HFFc6 (cell line): ENCODE measurements around the gene PIK3R3. TPM values are rescaled to one million over a fixed set of nuclear protein-coding genes. Genes with fewer than 3 reads are reported as not detected.

Experiments used
- DNase-seq: peaks from one replicate; pipeline ENCODE4 v3.0.0-alpha.2; 2018
- H3K27ac Mint-ChIP-seq: 2 replicates; pipeline ENCODE4 v1.8.0; 2020; ENCODE audit warnings: mild to moderate bottlenecking, mixed read lengths
- H3K27me3 Mint-ChIP-seq: 2 replicates; pipeline ENCODE4 v1.8.0; 2021; ENCODE audit warnings: mild to moderate bottlenecking, moderate library complexity, mixed read lengths; ENCODE audit not compliant: insufficient read depth
- H3K36me3 Mint-ChIP-seq: 2 replicates; pipeline ENCODE4 v1.8.0; 2021; ENCODE audit warnings: low read depth, mixed read lengths
- H3K4me1 Mint-ChIP-seq: 2 replicates; pipeline ENCODE4 v1.8.0; 2020; ENCODE audit warnings: low read depth, mixed read lengths
- H3K4me3 Mint-ChIP-seq: 2 replicates; pipeline ENCODE4 v1.8.0; 2020; ENCODE audit warnings: mild to moderate bottlenecking, moderate library complexity, mixed read lengths
- H3K9me3 Mint-ChIP-seq: 2 replicates; pipeline ENCODE4 v1.8.0; 2020; ENCODE audit warnings: mild to moderate bottlenecking, mixed read lengths
- total RNA-seq, 6 experiments: library from RNA; stranded (reverse); fragmentation: NEBNext Ultra II Directional; extraction: Animal tissue kit (Norgen Biotek cat#: 25700); gene quantifications; 2 replicates in 1 of 6; 3 replicates in 5 of 6; pipeline ENCODE4 v1.2.3, GENCODE V29; 2021
- TF ChIP-seq, protein P1 (sequence below): fragments of 200-600 bp; sonication (generic); IDR thresholded peaks from 2 replicates; pipeline ENCODE4 v1.5.0; 2021; ENCODE audit warnings: antibody characterized with exemption, mild to moderate bottlenecking

The PIK3R3 gene
- total RNA-seq, 6 experiments from 2014 or later, result 5.4 to 8.9 (median 6.0) TPM

DNA sequence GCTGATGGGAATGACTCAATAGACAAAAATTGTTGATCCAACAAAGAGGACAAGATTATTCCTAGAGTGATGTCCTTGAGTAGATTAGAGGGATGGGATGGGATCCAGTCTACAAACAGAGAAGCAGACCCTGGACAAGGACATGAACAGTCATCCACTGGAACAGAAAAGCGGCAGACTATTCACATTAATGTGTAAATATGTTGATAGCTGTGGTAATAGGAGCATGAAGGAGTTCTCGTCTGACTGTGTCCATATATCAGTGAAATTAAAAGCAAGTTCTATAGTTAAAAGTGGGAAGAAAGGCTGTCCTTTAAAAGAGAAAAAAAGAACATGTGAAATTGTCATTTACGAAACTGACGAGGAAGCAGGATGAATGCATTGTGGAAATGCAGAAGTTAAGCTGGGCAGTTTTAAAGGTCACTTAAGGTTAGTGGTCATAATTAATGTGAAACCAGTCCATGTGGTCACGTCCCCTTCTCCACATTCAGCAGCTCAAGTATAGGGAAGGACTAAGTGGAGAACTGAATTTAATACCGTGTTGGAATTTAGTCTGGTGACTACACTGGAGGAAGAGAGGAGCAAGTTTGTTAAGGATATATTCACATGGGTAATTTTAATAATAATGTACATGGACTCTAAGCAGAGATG, 62.1 kb downstream of the PIK3R3 start:
- TF ChIP-seq, protein P1, sequence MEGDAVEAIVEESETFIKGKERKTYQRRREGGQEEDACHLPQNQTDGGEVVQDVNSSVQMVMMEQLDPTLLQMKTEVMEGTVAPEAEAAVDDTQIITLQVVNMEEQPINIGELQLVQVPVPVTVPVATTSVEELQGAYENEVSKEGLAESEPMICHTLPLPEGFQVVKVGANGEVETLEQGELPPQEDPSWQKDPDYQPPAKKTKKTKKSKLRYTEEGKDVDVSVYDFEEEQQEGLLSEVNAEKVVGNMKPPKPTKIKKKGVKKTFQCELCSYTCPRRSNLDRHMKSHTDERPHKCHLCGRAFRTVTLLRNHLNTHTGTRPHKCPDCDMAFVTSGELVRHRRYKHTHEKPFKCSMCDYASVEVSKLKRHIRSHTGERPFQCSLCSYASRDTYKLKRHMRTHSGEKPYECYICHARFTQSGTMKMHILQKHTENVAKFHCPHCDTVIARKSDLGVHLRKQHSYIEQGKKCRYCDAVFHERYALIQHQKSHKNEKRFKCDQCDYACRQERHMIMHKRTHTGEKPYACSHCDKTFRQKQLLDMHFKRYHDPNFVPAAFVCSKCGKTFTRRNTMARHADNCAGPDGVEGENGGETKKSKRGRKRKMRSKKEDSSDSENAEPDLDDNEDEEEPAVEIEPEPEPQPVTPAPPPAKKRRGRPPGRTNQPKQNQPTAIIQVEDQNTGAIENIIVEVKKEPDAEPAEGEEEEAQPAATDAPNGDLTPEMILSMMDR, result no peak
- Mint-ChIP-seq H3K27ac (no peak overlapping the region), H3K4me1 (peaks cover 3% of the 10 kb centered on the region; the same call in 1 of the 2 replicates), H3K36me3 (no peaks in the 10 kb centered on the region), H3K9me3 (no peaks in the 10 kb centered on the region), H3K27me3 (no peaks in the 10 kb centered on the region), H3K4me3 (no peak overlapping the region)
- no peak for DNase-seq

- Mint-ChIP-seq H3K4me3 (no peak overlapping the region), H3K36me3 (no peaks in the 10 kb centered on the region), H3K27me3 (no peaks in the 10 kb centered on the region; the same call in 1 of the 2 replicates), H3K4me1 (peaks cover 5% of the 10 kb centered on the region; the same call in 1 of the 2 replicates), H3K9me3 (no peaks in the 10 kb centered on the region), H3K27ac (no peak overlapping the region)
- TF ChIP-seq, protein P1, result no peak
- DNase-seq, result no peak
Measured at GRCh38 chr1:46068525-46068924, 63.9 kb downstream of the PIK3R3 start.

DNA sequence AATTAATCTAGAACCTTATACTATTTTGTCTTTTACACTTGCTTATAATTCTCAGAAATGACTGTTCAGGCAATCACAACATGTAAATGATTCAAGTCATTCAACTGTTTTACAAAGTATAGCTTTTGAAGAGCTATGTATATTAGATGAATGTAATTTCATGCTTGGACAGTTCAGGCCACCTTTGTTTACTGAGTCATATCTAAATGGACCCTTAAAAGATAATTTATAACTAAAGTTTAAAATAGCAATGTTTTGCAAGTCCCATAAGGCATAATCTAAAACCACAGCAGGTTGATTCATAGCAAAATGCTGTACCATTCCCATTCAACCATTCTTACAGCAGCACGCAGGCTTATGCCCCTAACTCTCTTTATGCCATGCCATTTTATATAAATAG, 64.8 kb downstream of the PIK3R3 start:
- H3K27ac Mint-ChIP-seq, result no peak overlapping the region
- no peak for DNase-seq
- H3K27me3 Mint-ChIP-seq, result no peaks in the 10 kb centered on the region; the same call in 1 of the 2 replicates
- H3K9me3 Mint-ChIP-seq, result no peaks in the 10 kb centered on the region
- TF ChIP-seq, protein P1, result no peak
- peaks cover 12% of the 10 kb centered on the region; the same call in 1 of the 2 replicates for H3K4me1 Mint-ChIP-seq
- H3K36me3 Mint-ChIP-seq, result no peaks in the 10 kb centered on the region
- H3K4me3 Mint-ChIP-seq, result no peak overlapping the region

GRCh38 chr1:46065405-46065804, 67.0 kb downstream of the PIK3R3 start:
- Mint-ChIP-seq H3K4me1 (peaks cover 13% of the 10 kb centered on the region; the same call in 1 of the 2 replicates), H3K27ac (no peak overlapping the region), H3K36me3 (peaks cover 5% of the 10 kb centered on the region; the same call in 1 of the 2 replicates), H3K9me3 (no peaks in the 10 kb centered on the region), H3K27me3 (no peaks in the 10 kb centered on the region; the same call in 1 of the 2 replicates), H3K4me3 (no peak overlapping the region)
- no peak for DNase-seq
- TF ChIP-seq, protein P1, result no peak

DNA sequence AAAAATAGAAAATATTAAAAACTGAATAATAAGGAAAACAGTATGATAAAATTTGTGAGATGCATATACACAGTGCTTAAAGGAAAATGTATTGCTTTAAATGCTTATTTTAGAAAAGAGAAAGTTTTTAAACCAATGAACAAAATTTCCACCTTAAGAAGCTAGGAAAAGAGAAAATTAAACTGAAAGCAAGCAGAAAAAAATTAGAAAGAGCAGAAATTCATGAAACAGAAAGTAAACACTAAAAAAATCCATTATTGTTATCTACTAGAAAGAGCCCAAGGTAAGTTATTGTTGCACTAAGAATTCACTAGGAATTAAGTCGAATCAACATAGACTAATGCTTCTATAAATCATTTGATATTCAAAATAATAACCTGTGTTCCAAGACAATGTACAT, 67.7 kb downstream of the PIK3R3 start:
- DNase-seq, result no peak
- peaks cover 5% of the 10 kb centered on the region; the same call in 1 of the 2 replicates for H3K36me3 Mint-ChIP-seq
- no peaks in the 10 kb centered on the region; the same call in 1 of the 2 replicates for H3K27me3 Mint-ChIP-seq
- no peak overlapping the region for H3K4me3 Mint-ChIP-seq
- TF ChIP-seq, protein P1, result no peak
- no peaks in the 10 kb centered on the region for H3K9me3 Mint-ChIP-seq
- H3K27ac Mint-ChIP-seq, result no peak overlapping the region
- peaks cover 13% of the 10 kb centered on the region; the same call in 1 of the 2 replicates for H3K4me1 Mint-ChIP-seq
